CD8-positive, alpha-beta memory T cell (primary cell): ENCODE data around the gene CCDC182. TPM values are rescaled to one million over a fixed set of nuclear protein-coding genes. Genes with fewer than 3 reads are reported as not detected.

Experiments used
- CTCF ChIA-PET: fragments of 350-600 bp; sonication (Branson Sonifier 250); formaldehyde crosslinking; loops from one replicate; lab custom pipeline; 2021; ENCODE audit warnings: antibody characterized with exemption; lab: Charles Lee
- POLR2A ChIA-PET: fragments of 350-600 bp; sonication (Branson Sonifier 250); formaldehyde crosslinking; loops from one replicate; lab custom pipeline; 2021; ENCODE audit warnings: antibody characterized with exemption; lab: Charles Lee
- DNase-seq, 5 donors: peaks; one replicate each; pipeline versions ENCODE4 v3.0.0 to v3.0.0-alpha.2; 2020 to 2022; ENCODE audit warnings: mixed read lengths in 1 of 5
- H3K27ac ChIP-seq: one replicate; pipeline ENCODE4 v1.7.0; 2013; ENCODE audit warnings: low read depth, mild to moderate bottlenecking, low read length, moderate library complexity
- H3K27me3 ChIP-seq: 2 replicates; pipeline ENCODE4 v1.7.0; 2013; ENCODE audit warnings: low read length, mild to moderate bottlenecking; ENCODE audit not compliant: insufficient read depth, poor library complexity, severe bottlenecking
- H3K36me3 ChIP-seq: 2 replicates; pipeline ENCODE4 v1.7.0; 2013; ENCODE audit warnings: mild to moderate bottlenecking, low read length, moderate library complexity; ENCODE audit not compliant: insufficient read depth
- H3K4me1 ChIP-seq: 2 replicates; pipeline ENCODE4 v1.7.0; 2013; ENCODE audit warnings: mild to moderate bottlenecking, low read length, moderate library complexity; ENCODE audit not compliant: insufficient read depth
- H3K4me3 ChIP-seq: 2 replicates; pipeline ENCODE4 v1.7.0; 2013; ENCODE audit warnings: mild to moderate bottlenecking, low read length
- H3K9me3 ChIP-seq: 2 replicates; pipeline ENCODE4 v1.7.0; 2013; ENCODE audit warnings: mild to moderate bottlenecking, low read length
- H3K27ac Mint-ChIP-seq, 8 donors: one replicate each; pipeline ENCODE4 v1.8.0; 2020 to 2021; ENCODE audit warnings: mixed read lengths in 8 of 8, mild to moderate bottlenecking in 6 of 8, inconsistent platforms in 3 of 8, moderate library complexity in 3 of 8
- H3K27me3 Mint-ChIP-seq, 2 donors: one replicate each; pipeline ENCODE4 v1.8.0; 2020 to 2021; ENCODE audit warnings: mixed read lengths in 2 of 2, mild to moderate bottlenecking in 1 of 2, moderate library complexity in 1 of 2
- H3K36me3 Mint-ChIP-seq, 3 donors: one replicate each; pipeline ENCODE4 v1.8.0; 2020 to 2021; ENCODE audit warnings: mixed read lengths in 3 of 3, inconsistent platforms in 1 of 3, mild to moderate bottlenecking in 1 of 3
- H3K4me1 Mint-ChIP-seq, 3 donors: one replicate each; pipeline ENCODE4 v1.8.0; 2020 to 2021; ENCODE audit warnings: mixed read lengths in 3 of 3, inconsistent platforms in 1 of 3, mild to moderate bottlenecking in 1 of 3
- H3K4me3 Mint-ChIP-seq, 7 donors: one replicate each; pipeline ENCODE4 v1.8.0; 2020 to 2021; ENCODE audit warnings: mixed read lengths in 7 of 7, mild to moderate bottlenecking in 6 of 7, moderate library complexity in 4 of 7, inconsistent platforms in 2 of 7
- H3K9me3 Mint-ChIP-seq, 5 donors: one replicate each; pipeline ENCODE4 v1.8.0; 2020 to 2022; ENCODE audit warnings: mixed read lengths in 5 of 5, mild to moderate bottlenecking in 3 of 5, moderate library complexity in 2 of 5, inconsistent platforms in 1 of 5
- polyA plus RNA-seq: library from polyadenylated mRNA; unstranded; fragments of 300-500 nt; fragmentation: Illumina TruSeq; gene quantifications from one replicate; pipeline ENCODE4 v1.2.3, GENCODE V29; 2021
- total RNA-seq, 2 experiments: library from RNA; stranded (reverse); gene quantifications; one replicate each; pipeline ENCODE4 v1.2.3, GENCODE V29; 2021

The CCDC182 gene
- total and polyA plus RNA-seq, 3 experiments from 2014 or later: not detected

- CTCF ChIA-PET: interaction anchor here (0.9 to 4.4 kb wide), 3 partner anchors 149 to 503 kb away, joined by 3 to 47 read pairs (median 3); no protein-coding TSS in a partner anchor
- H3K4me1 Mint-ChIP-seq: peaks cover 7 to 15% (median 8%) of the 10 kb centered on the region in 3 donors
- POLR2A ChIA-PET: no interaction called here
- H3K4me3 Mint-ChIP-seq: no peak overlapping the region
- H3K27ac Mint-ChIP-seq: peak overlapping the region in 1 of 8 donors; percentile 71
- no peaks in the 10 kb centered on the region for H3K36me3 Mint-ChIP-seq
- Histone ChIP-seq H3K4me3 (no peak overlapping the region), H3K27me3 (no peaks in the 10 kb centered on the region), H3K27ac (no peak overlapping the region), H3K4me1 (no peaks in the 10 kb centered on the region), H3K36me3 (no peaks in the 10 kb centered on the region), H3K9me3 (no peaks in the 10 kb centered on the region)
- H3K9me3 Mint-ChIP-seq: no peaks in the 10 kb centered on the region
- no peak for DNase-seq
- peaks cover 0 to 10% of the 10 kb centered on the region in 2 donors for H3K27me3 Mint-ChIP-seq
These were observed 1.1 kb upstream of the CCDC182 start for GRCh38 chr17:57746221-57746620.

- no peak overlapping the region for H3K27ac ChIP-seq
- no peaks in the 10 kb centered on the region for H3K9me3 ChIP-seq
- CTCF ChIA-PET: interaction anchor here (4.4 kb wide), 1 partner anchor 501 kb away, joined by 47 read pairs; no protein-coding TSS in a partner anchor
- H3K4me3 Mint-ChIP-seq: no peak overlapping the region
- H3K4me3 ChIP-seq: no peak overlapping the region
- H3K4me1 ChIP-seq: peaks cover 7% of the 10 kb centered on the region
- H3K9me3 Mint-ChIP-seq: no peaks in the 10 kb centered on the region
- no peaks in the 10 kb centered on the region for H3K36me3 Mint-ChIP-seq
- peaks cover 10 to 16% (median 10%) of the 10 kb centered on the region in 3 donors for H3K4me1 Mint-ChIP-seq
- no peaks in the 10 kb centered on the region for H3K36me3 ChIP-seq
- POLR2A ChIA-PET: no interaction called here
- no peaks in the 10 kb centered on the region for H3K27me3 ChIP-seq
- H3K27ac Mint-ChIP-seq: peak overlapping the region in 1 of 8 donors; percentile 69
- H3K27me3 Mint-ChIP-seq: peaks cover 0 to 10% of the 10 kb centered on the region in 2 donors
- DNase-seq: no peak
These were observed 616 bp downstream of the CCDC182 start for GRCh38 chr17:57744195-57745170.

- Histone ChIP-seq H3K27me3 (no peaks in the 10 kb centered on the region), H3K27ac (no peak overlapping the region), H3K4me3 (no peak overlapping the region), H3K9me3 (no peaks in the 10 kb centered on the region), H3K4me1 (peaks cover 7% of the 10 kb centered on the region), H3K36me3 (no peaks in the 10 kb centered on the region)
- Mint-ChIP-seq H3K27me3 (peaks cover 1 to 7% of the 10 kb centered on the region in 2 donors), H3K9me3 (no peaks in the 10 kb centered on the region), H3K27ac (peak overlapping the region in 2 of 8 donors; percentile 4 to 51), H3K4me3 (no peak overlapping the region), H3K4me1 (peaks cover 7 to 8% (median 7%) of the 10 kb centered on the region in 3 donors), H3K36me3 (peaks cover 0 to 4% (median 0%) of the 10 kb centered on the region in 3 donors)
- DNase-seq: no peak
- CTCF ChIA-PET: interaction anchor here (0.8 to 2.7 kb wide), 8 partner anchors 9 to 497 kb away, joined by 3 to 12 read pairs (median 4); no protein-coding TSS in a partner anchor
- POLR2A ChIA-PET: no interaction called here
These were observed 4.9 kb downstream of the CCDC182 start for GRCh38 chr17:57740235-57740528.

GRCh38 chr17:57739402-57740234 is 5.5 kb downstream of the CCDC182 start:
- Histone ChIP-seq H3K9me3 (no peaks in the 10 kb centered on the region), H3K4me1 (peaks cover 7% of the 10 kb centered on the region), H3K36me3 (no peaks in the 10 kb centered on the region), H3K4me3 (no peak overlapping the region), H3K27me3 (no peaks in the 10 kb centered on the region), H3K27ac (no peak overlapping the region)
- H3K27me3 Mint-ChIP-seq: peaks cover 1 to 7% of the 10 kb centered on the region in 2 donors
- ChIA-PET POLR2A (no interaction called here), CTCF (interaction anchor here (1.0 to 2.7 kb wide), 6 partner anchors 10 to 496 kb away, joined by 3 to 12 read pairs (median 4); no protein-coding TSS in a partner anchor)
- H3K9me3 Mint-ChIP-seq: no peaks in the 10 kb centered on the region
- peaks cover 7 to 8% (median 7%) of the 10 kb centered on the region in 3 donors for H3K4me1 Mint-ChIP-seq
- H3K36me3 Mint-ChIP-seq: peaks cover 0 to 4% (median 0%) of the 10 kb centered on the region in 3 donors
- H3K4me3 Mint-ChIP-seq: no peak overlapping the region
- H3K27ac Mint-ChIP-seq: peak overlapping the region in 1 of 8 donors; percentile 4
- peak in 1 of 5 donors; percentile 9 for DNase-seq

GRCh38 chr17:57737450-57737849 is 7.6 kb downstream of the CCDC182 start:
- no peak overlapping the region for H3K27ac ChIP-seq
- Mint-ChIP-seq H3K27ac (peak overlapping the region in 1 of 8 donors; percentile 26), H3K4me3 (no peak overlapping the region), H3K27me3 (peaks cover 1 to 8% of the 10 kb centered on the region in 2 donors), H3K4me1 (peaks cover 7 to 8% (median 7%) of the 10 kb centered on the region in 3 donors), H3K36me3 (peaks cover 0 to 4% (median 0%) of the 10 kb centered on the region in 3 donors), H3K9me3 (no peaks in the 10 kb centered on the region)
- H3K36me3 ChIP-seq: no peaks in the 10 kb centered on the region
- ChIA-PET CTCF (interaction anchor here (1.2 kb wide), 1 partner anchor 10 kb away, joined by 3 read pairs; no protein-coding TSS in a partner anchor), POLR2A (no interaction called here)
- H3K4me3 ChIP-seq: no peak overlapping the region
- H3K27me3 ChIP-seq: no peaks in the 10 kb centered on the region
- H3K4me1 ChIP-seq: peaks cover 7% of the 10 kb centered on the region
- DNase-seq: no peak
- H3K9me3 ChIP-seq: no peaks in the 10 kb centered on the region

- POLR2A ChIA-PET: no interaction called here
These were observed 9.4 kb downstream of the CCDC182 start for GRCh38 chr17:57735707-57736106.

GRCh38 chr17:57735230-57735629 is 9.9 kb downstream of the CCDC182 start:
- Histone ChIP-seq H3K4me3 (no peak overlapping the region), H3K9me3 (no peaks in the 10 kb centered on the region), H3K4me1 (peaks cover 7% of the 10 kb centered on the region), H3K27ac (no peak overlapping the region), H3K27me3 (no peaks in the 10 kb centered on the region), H3K36me3 (no peaks in the 10 kb centered on the region)
- H3K27ac Mint-ChIP-seq: peak overlapping the region in 1 of 8 donors; percentile 22
- peaks cover 0 to 4% (median 0%) of the 10 kb centered on the region in 3 donors for H3K36me3 Mint-ChIP-seq
- H3K27me3 Mint-ChIP-seq: peaks cover 1 to 7% of the 10 kb centered on the region in 2 donors
- no peaks in the 10 kb centered on the region for H3K9me3 Mint-ChIP-seq
- CTCF ChIA-PET: no interaction called here
- H3K4me1 Mint-ChIP-seq: peaks cover 6 to 8% (median 7%) of the 10 kb centered on the region in 3 donors
- DNase-seq: no peak
- POLR2A ChIA-PET: no interaction called here
- H3K4me3 Mint-ChIP-seq: no peak overlapping the region

More at GRCh38 chr17:57735707-57736106, 9.4 kb downstream of the CCDC182 start:
- no peak for DNase-seq
- Mint-ChIP-seq H3K9me3 (no peaks in the 10 kb centered on the region), H3K27me3 (peaks cover 1 to 4% of the 10 kb centered on the region in 2 donors), H3K4me3 (no peak overlapping the region), H3K4me1 (peaks cover 7 to 8% (median 7%) of the 10 kb centered on the region in 3 donors), H3K36me3 (peaks cover 0 to 4% (median 0%) of the 10 kb centered on the region in 3 donors), H3K27ac (peak overlapping the region in 2 of 8 donors; percentile 5 to 48)
- Histone ChIP-seq H3K4me3 (no peak overlapping the region), H3K36me3 (no peaks in the 10 kb centered on the region), H3K27me3 (no peaks in the 10 kb centered on the region), H3K9me3 (no peaks in the 10 kb centered on the region), H3K4me1 (peaks cover 7% of the 10 kb centered on the region), H3K27ac (no peak overlapping the region)
- CTCF ChIA-PET: no interaction called here
